A549 (cell line): Measurements from ENCODE around the gene ADCY2.

Experiments used
- FOSL2 ChIP-seq, 2 experiments: fragments of 450-650 bp in 1 of 2; fragments of >200 bp in 1 of 2; sonication (Bioruptor Twin) in 1 of 2; formaldehyde crosslinking; IDR thresholded peaks; 2 replicates each; pipeline versions ENCODE4 v1.5.0 to v1.6.1; 2016 to 2020; ENCODE audit warnings: mild to moderate bottlenecking in 1 of 2, moderate library complexity in 1 of 2
- TF ChIP-seq, protein P1 (sequence below): fragments of >200 bp; sonication (Bioruptor Twin); formaldehyde crosslinking; IDR thresholded peaks from 3 replicates; pipeline ENCODE4 v1.5.1; 2016

DNA sequence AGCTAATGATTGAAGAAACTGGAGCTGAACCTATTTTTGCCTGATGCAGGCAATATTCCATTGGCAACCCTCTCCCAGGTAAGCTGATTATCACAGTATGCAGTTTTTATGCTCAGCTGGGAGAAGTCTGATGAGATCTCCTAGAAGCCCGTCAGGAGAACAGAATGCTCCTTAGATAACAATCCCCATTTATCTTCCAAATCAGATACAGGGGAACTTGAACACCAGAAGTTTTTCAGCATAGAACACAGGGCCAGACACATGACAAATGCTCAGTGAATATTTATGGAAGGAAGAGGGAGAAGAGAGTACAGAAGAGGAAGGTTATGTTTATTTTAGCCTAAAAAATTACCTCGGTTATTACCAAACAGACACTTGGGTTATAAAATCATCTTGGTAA, 417.1 kb downstream of the ADCY2 start:
- TF ChIP-seq FOSL2 (IDR thresholded peaks at IDR 0.05) (no peak), FOSL2 (CRISPR knock-in tag; IDR thresholded peaks at IDR 0.05) (no peak)
- TF ChIP-seq, protein P1, sequence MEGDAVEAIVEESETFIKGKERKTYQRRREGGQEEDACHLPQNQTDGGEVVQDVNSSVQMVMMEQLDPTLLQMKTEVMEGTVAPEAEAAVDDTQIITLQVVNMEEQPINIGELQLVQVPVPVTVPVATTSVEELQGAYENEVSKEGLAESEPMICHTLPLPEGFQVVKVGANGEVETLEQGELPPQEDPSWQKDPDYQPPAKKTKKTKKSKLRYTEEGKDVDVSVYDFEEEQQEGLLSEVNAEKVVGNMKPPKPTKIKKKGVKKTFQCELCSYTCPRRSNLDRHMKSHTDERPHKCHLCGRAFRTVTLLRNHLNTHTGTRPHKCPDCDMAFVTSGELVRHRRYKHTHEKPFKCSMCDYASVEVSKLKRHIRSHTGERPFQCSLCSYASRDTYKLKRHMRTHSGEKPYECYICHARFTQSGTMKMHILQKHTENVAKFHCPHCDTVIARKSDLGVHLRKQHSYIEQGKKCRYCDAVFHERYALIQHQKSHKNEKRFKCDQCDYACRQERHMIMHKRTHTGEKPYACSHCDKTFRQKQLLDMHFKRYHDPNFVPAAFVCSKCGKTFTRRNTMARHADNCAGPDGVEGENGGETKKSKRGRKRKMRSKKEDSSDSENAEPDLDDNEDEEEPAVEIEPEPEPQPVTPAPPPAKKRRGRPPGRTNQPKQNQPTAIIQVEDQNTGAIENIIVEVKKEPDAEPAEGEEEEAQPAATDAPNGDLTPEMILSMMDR, result no peak
